Measurements from ENCODE around the gene PDE6B. TPM values are rescaled to one million over a fixed set of nuclear protein-coding genes. Genes with fewer than 3 reads are reported as not detected.

PDE6B gene
- total RNA-seq, 2 experiments from 2014 or later = 11.4 to 12.4 TPM

GRCh38 chr4:646460-646859 is 21.1 kb downstream of the PDE6B start:
- Mint-ChIP-seq H3K4me1 (ENCODE audit: low read depth) (peaks cover 4% of the 10 kb centered on the region), H3K27me3 (peaks cover 27% of the 10 kb centered on the region), H3K4me3 (peak overlapping the region; percentile 78), H3K36me3 (ENCODE audit: low read depth) (no peaks in the 10 kb centered on the region), H3K27ac (peak overlapping the region; percentile 32), H3K9me3 (peaks cover 2% of the 10 kb centered on the region)
- peaks cover 4 to 12% of the 10 kb centered on the region in 2 experiments for H3K27me3 ChIP-seq (ENCODE audit: control insufficient read depth in 1 of 2, insufficient read depth in 2 of 2, low read length in 2 of 2)
- ATAC-seq (ENCODE audit: poor library complexity) (peak; percentile 49), DNase-seq (peak in 7 of 14 experiments; percentile 11 to 57 (median 20))
- no peak for TF ChIP-seq CTCF (IDR thresholded peaks at IDR 0.05)
- POLR2A ChIA-PET = interaction anchor here (0.7 kb wide), 1 partner anchor 28 kb away, joined by 4 read pairs; the partner anchor contains the start of genes ATP5ME and MYL5
- no peaks in the 10 kb centered on the region for H3K36me3 ChIP-seq (ENCODE audit: insufficient read depth, low read length)
- intact Hi-C loops (cut with DNase I, micrococcal nuclease) = no loop called here
- no peak overlapping the region for H3K27ac ChIP-seq (ENCODE audit: low read depth in 1 of 2, low read length in 2 of 2)
- CTCF ChIA-PET = no interaction called here
- peaks cover 5 to 47% of the 10 kb centered on the region in 2 experiments for H3K9me3 ChIP-seq (ENCODE audit: control insufficient read depth in 1 of 2, insufficient read depth in 1 of 2, low read length in 2 of 2)
- peak overlapping the region; percentile 31 for H3K4me3 ChIP-seq (ENCODE audit: low read length)
- no peaks in the 10 kb centered on the region for H3K4me1 ChIP-seq (ENCODE audit: insufficient read depth, low read length)

GRCh38 chr4:647481-647880 is 22.1 kb downstream of the PDE6B start:
- ATAC-seq (ENCODE audit: poor library complexity) (no peak), DNase-seq (no peak)
- peaks cover 31% of the 10 kb centered on the region for H3K27me3 Mint-ChIP-seq
- intact Hi-C loops (cut with DNase I, micrococcal nuclease) = no loop called here
- H3K9me3 Mint-ChIP-seq = peaks cover 2% of the 10 kb centered on the region
- TF ChIP-seq CTCF (IDR thresholded peaks at IDR 0.05) = no peak
- Histone ChIP-seq H3K27ac (ENCODE audit: low read depth in 1 of 2, low read length in 2 of 2) (no peak overlapping the region), H3K4me3 (ENCODE audit: low read length) (no peak overlapping the region), H3K9me3 (ENCODE audit: control insufficient read depth in 1 of 2, insufficient read depth in 1 of 2, low read length in 2 of 2) (peaks cover 0 to 38% of the 10 kb centered on the region in 2 experiments), H3K4me1 (ENCODE audit: insufficient read depth, low read length) (no peaks in the 10 kb centered on the region), H3K27me3 (ENCODE audit: control insufficient read depth in 1 of 2, insufficient read depth in 2 of 2, low read length in 2 of 2) (peaks cover 4 to 12% of the 10 kb centered on the region in 2 experiments), H3K36me3 (ENCODE audit: insufficient read depth, low read length) (no peaks in the 10 kb centered on the region)
- H3K4me3 Mint-ChIP-seq = no peak overlapping the region
- POLR2A ChIA-PET = no interaction called here
- no peak overlapping the region for H3K27ac Mint-ChIP-seq
- peaks cover 4% of the 10 kb centered on the region for H3K4me1 Mint-ChIP-seq (ENCODE audit: low read depth)
- no peaks in the 10 kb centered on the region for H3K36me3 Mint-ChIP-seq (ENCODE audit: low read depth)
- CTCF ChIA-PET = no interaction called here

GRCh38 chr4:648579-649292 is 23.4 kb downstream of the PDE6B start:
- CTCF ChIA-PET = no interaction called here
- Mint-ChIP-seq H3K4me3 (no peak overlapping the region), H3K4me1 (ENCODE audit: low read depth) (peaks cover 4% of the 10 kb centered on the region), H3K9me3 (no peaks in the 10 kb centered on the region), H3K27me3 (peaks cover 27% of the 10 kb centered on the region), H3K36me3 (ENCODE audit: low read depth) (no peaks in the 10 kb centered on the region), H3K27ac (no peak overlapping the region)
- Histone ChIP-seq H3K4me3 (ENCODE audit: low read length) (no peak overlapping the region), H3K27me3 (ENCODE audit: control insufficient read depth in 1 of 2, insufficient read depth in 2 of 2, low read length in 2 of 2) (peaks cover 4 to 12% of the 10 kb centered on the region in 2 experiments), H3K36me3 (ENCODE audit: insufficient read depth, low read length) (no peaks in the 10 kb centered on the region), H3K4me1 (ENCODE audit: insufficient read depth, low read length) (no peaks in the 10 kb centered on the region), H3K27ac (ENCODE audit: low read depth in 1 of 2, low read length in 2 of 2) (no peak overlapping the region), H3K9me3 (ENCODE audit: control insufficient read depth in 1 of 2, insufficient read depth in 1 of 2, low read length in 2 of 2) (peaks cover 0 to 35% of the 10 kb centered on the region in 2 experiments)
- TF ChIP-seq CTCF (IDR thresholded peaks at IDR 0.05) = no peak
- ATAC-seq (ENCODE audit: poor library complexity) (no peak), DNase-seq (no peak)
- intact Hi-C loops (cut with DNase I, micrococcal nuclease) = no loop called here
- POLR2A ChIA-PET = no interaction called here

Data from CD4-positive, alpha-beta T cell (primary cell).